Measurements from ENCODE around the gene MUC16.
"Not testable (repeated sequence)": the region's sequence is repeated elsewhere in the genome, so short reads cannot be mapped to it uniquely, and the experiment has no call there.

Gene MUC16

DNA sequence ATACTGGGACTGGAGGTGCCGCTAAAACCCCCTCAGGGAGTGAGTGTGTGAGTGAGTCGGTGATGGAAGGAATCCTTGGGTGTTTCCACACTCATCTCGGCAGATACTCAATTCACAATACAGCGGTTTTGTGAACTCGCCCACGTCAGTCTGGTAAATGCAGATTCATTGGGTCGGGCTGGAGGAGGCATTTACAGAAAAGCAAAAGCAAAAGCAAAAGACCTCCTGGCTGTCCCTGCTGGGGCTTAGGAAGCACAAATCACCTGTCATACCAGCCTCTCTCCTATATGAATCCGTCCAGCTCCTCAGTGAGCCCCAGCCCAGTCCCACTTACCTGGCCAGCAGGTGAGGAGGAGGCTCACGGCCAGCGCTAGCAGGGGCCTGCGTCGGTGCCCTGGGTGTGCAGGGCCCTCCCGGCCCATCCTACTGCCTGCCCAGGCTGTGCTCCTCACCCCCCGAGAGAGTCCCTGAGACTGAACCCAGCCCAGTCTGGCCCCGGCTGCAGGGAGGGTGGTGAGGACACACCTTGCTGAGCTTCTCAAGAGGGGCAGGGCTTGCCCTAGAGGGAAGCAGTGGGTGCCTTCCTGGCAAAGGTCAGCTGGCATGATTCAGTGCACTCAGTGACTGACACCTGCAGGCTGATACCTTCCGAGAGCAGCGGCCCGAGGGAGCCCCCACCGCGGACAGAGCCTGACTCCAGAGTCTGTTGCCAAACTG lies at the start of gene MUC16:
TSS of gene MUC16 (minus strand) at position 475 of the 717 bp plus-strand sequence.
- DNase-seq, result no peak

DNA sequence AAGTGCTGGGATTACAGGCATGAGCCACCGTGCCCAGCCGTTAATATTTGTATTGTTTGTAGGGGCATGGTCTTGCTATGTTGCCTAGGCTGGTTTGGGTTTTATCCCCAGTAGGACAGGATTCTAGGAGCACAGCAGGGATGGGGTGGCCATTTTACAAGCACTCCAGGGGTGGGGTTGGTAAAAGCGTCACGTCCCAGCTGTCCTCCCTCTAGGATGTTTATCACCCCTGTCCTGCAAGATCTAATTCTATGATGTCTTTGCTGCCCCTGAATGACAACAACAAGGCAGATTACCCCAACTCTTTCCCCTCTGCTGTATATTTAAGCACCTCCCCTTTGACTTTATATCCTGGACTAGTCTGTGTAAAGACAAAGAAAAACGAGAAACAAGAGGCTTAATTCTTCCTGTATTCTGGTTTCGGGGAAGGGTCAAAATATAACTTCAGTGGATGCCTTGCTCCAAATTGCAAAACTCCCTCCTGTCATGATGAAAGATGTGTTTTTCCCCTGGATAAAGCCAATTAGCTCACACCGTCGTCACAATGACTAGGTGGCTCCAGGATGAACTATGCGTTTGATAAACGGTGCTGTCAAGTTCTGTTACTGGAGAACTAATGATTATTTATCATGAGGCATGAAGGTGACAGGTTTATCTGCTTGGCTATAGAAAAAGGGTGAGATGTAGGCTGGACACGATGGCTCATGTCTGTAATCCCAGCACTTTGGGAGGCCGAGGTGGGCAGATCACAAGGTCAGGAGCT lies 48.9 kb upstream of the MUC16 start:
- DNase-seq, result no peak

DNA sequence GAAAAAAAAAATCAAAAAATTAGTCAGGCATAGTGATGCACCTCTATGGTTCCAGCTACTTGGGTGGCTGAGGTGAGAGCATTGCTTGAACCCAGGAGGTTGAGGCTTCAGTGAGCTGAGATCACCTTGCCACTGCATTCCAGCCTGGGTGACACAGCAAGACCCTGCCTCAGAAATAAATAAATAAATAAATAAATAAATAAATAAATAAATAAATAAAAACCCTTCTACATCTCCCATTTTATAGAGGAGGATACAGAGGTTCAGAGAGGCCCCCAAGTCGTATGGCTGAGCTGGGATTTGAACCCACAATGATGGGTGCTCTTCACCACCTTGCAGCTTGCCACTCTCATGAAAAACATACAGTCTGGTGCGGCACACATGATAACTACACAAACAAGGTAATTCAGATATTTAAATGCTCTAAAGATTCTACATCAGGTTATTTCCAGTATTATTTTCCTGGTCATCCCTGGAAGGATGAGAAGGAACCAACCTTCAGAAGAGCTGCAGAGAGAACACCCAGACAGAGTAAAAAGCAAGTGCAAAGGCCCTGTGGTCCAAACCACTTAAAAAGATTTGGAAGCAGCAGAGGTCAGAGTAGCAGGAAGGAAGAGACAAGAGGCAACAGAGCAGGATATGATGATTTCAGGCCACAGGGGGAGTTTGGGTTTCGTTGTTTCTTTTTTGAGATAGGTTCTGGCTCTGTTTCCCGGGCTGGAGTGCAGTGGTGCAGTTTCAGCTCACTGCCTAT lies 47.5 kb upstream of the MUC16 start:
- no peak for DNase-seq

DNA sequence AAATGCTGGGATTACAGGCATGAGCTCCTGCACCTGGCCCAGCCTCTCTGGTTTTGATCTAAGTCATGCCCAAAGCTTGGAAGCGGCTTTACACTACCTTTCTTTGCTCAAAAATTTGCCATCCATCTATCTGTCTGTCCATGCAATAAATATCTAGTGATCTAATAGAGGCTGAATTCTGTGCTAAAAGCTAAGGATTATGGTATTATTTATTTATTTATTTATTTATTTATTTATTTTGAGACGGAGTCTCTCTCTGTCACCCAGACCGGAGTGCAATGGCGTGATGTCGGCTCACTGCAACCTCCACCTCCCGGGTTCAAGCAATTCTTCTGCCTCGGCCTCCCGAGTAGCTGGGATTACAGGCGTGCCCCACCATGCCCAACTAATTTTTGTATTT lies 45.9 kb upstream of the MUC16 start:
- not testable (repeated sequence) for DNase-seq

DNA sequence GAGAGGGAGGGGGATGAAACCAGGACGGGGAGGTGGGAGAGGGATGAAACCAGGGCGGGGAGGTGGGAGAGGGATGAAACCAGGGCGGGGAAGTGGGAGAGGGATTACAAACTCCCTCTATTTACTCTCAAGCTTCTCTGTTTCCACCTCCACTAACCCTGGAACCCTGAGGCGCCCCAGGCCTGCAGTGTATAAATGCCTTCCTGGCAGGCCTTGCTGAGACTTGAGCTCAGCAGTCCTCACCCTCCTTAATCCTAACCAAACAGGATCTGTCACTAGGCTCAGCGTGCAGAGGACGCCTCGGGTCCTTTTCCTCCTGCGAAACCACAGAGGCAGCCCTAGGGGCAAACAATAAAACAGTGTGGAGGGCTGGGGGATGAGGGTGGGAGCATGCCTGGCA lies 44.6 kb upstream of the MUC16 start:
- DNase-seq, result no peak

DNA sequence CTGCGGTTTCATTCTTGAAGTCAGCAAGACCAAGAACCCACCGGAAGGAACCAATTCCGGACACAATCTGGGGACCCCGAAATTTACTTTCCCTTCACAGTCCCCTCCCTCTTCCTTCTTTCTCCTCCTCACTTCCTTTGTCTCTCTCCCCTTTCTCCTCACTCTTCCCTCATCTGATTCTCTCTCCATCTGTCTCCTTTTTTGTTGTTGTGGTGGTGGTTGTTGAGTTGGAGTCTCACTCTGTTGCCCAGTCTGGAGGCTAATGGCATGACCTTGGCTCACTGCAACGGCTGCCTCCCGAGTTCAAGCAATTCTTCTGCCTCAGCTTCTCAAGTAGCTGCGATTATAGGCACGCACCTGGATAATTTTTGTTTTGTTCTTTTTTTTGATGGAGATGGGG lies 44.0 kb upstream of the MUC16 start:
- DNase-seq, result no peak

DNA sequence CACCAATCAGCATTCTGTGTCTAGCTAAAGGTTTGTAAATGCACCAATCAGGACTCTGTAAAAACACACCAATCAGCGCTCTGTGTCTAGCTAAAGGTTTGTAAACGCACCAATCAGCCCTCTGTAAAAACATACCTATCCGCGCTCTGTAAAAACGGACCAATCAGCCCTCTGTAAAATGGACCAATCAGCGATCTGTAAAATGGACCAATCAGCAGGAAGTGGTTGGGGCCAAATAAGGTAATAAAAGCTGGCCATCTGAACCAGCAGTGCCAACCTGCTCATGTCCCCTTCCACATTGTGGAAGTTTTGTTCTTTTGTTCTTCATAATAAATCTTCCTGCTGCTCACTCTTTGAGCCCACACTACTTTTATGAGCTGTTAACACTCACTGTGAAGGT lies 43.5 kb upstream of the MUC16 start:
- DNase-seq, result not testable (repeated sequence)

DNA sequence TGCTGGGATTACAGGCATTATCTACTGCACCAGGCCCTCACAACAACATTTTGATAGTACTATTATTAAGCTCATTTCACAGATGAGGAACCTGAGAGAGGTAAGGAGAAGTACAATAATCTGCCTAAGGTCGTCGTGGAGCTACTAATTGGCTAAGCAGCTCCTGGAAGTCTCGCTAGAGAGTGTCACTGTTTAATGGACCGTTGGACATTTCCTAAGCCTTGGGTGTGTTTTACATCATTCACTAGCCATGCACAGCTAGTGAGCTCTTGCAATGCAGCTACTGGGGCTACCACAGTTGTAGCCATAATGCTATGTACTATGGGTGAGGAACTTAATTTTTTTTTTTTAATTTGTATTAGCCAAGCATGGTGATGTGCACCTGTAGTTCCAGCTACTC lies 42.7 kb upstream of the MUC16 start:
- no peak for DNase-seq

DNA sequence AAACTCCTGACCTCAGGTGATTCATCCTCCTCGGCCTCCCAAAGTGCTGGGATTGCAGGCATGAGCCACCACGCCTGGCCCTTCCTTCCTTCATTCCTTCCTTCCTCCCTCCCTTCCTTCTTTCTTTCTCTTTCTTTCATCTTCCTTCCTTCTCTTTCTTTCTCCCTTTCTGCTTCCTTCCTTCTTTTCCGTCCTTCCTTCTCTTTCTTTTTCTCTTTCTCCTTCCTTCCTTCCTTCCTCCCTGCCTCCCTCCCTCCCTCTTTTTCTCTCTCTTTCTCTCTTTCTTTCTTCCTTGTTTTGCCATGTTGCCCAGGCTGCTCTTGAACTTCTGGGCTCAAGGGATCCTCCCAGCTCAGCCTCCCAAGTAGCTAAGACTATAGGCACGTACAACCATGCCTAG lies 36.5 kb upstream of the MUC16 start:
- no peak for DNase-seq

DNA sequence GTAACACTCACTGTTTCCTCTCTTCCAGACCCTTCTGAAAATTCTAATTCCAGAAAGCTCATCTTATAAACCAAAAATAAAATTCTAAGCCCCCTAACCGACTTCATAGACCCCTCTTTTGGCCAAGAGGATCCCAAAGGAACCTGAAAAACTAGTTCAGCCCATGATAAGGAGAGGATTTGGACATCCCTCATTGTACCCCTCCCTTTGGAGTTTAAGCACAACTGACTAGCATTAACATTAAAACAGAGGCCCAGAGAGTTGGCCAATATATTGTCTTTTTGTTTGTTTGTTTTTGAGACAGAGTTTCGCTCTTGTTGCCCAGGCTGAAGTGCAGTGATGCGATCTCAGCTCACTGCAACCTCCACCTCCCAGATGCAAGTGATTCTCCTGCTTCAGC lies 34.2 kb upstream of the MUC16 start:
- no peak for DNase-seq

DNA sequence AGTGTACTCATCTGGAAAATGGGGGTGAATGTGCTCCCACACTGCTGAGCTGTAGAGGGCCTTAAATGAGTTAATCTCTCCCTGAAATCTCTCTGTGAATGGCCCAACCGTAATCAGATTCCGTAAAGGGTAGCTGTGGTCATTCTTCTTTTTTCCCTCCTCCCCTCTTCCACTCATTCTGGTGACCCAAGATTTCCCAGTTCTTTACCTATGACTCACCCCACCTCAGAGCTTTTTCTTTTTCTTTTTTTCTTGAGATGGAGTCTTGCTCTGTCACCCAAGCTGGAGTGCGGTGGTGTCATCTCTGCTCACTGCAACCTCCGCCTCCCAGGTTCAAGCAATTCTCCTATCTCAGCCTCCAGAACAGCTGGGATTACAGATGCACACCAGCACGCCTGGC lies 33.3 kb upstream of the MUC16 start:
- no peak for DNase-seq

DNA sequence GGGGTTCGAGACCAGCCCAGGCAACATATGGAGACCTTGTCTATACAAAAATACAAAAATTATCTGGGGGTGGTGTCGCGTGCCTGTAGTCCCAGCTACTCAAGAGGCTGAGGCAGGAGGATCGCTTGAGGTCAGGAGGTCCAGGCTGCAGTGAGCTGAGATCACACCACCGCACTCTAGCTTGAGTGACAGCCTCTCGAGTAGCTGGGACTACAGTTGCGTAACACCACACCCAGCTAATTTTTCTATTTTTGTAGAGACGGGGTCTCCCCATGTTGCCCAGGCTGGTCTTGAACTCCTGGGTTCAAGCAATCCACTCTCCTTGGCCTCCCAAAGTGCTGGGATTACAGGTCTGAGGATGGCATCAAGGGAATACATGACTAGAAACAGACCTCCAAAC lies 30.8 kb upstream of the MUC16 start:
- no peak for DNase-seq

DNA sequence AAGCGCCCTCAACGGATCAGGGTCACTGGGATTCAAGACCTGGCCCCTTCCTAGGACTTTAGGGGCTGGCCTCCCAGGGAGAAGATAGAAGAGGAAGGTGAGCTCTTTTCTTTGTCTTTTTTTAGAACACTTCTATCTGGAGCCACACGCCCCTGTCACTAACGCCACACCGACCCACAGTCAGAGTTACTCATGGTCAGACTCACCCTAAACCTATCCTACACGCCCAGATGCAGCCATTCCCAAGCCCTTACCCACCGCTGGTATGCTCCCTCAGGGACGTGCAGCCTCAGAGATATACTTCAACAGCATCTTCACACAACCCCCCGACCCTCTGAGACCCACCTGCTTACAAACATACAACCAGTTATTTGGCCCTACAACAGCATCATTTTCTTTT lies 29.9 kb upstream of the MUC16 start:
- no peak for DNase-seq

DNA sequence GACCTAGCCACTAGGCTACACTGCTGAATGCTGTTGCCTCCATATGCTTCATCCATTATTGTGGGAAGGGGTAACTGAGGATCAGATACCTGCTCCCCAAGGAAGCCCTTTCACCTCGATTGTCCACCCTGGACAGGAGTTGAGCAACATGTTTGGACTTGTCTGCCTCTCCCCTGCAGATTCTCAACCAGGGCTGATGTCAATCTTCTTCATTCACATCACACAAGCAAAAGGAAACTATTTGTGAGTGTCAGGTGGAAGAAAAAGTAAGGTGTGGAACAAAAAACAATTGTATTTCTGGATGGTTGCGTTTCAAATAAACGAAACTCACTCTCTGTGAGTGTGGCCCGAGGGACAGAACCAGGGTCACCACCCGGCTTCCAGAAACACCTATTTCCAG lies 29.5 kb upstream of the MUC16 start:
- DNase-seq, result no peak

DNA sequence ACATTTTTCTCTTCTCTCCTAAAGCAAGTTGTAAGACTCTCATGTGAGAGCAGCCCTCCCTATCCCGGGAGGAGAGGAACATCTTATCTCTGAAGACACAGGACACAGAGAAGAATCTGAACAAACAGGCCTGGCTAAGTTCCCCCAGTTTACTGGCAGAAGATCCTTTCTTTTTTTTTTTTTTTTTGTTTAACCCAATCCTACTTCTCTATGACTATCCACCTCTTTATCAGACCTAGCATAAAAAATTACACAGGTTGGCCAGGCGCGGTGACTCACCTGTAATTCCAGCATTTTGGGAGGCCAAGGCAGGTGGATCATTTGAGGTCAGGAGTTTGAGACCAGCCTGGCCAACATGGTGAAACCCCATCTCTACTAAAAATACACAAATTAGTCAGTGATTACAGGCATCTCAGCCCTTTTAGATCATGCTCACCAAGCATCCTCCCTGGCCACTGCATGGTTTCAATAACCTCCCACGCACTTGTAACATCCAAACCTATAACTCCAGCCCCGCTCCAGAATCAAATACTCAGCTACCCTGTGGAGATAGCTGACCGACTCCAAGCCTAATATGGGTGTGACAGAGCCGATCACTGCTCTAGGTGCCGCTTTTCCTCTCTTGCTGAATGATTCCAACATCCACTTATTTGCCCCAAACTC lies 27.3 kb upstream of the MUC16 start:
- no peak for DNase-seq

DNA sequence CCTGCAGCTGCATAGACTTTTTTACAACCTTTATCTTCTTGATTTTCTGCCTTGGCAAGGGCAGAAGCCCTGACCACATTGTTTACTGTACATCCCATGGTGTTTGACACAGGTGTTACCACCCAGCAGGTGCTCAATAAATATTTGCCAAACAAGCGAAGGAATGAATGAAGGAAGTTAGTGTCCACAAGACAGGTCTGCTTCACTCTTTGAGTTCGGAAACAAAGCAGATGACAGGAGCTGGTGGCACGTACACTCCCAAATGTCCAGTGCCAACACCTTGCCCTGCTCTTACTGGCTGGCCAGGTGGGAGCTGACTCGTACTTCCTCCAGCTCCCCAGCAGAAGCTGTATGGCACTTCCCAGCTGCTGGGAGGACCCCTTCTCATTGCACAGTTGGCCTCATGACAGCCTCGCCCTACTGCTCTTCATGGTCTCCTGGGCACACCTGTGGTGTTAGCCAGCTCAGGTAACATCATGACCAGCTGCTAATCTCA lies 22.0 kb upstream of the MUC16 start:
- no peak for DNase-seq

DNA sequence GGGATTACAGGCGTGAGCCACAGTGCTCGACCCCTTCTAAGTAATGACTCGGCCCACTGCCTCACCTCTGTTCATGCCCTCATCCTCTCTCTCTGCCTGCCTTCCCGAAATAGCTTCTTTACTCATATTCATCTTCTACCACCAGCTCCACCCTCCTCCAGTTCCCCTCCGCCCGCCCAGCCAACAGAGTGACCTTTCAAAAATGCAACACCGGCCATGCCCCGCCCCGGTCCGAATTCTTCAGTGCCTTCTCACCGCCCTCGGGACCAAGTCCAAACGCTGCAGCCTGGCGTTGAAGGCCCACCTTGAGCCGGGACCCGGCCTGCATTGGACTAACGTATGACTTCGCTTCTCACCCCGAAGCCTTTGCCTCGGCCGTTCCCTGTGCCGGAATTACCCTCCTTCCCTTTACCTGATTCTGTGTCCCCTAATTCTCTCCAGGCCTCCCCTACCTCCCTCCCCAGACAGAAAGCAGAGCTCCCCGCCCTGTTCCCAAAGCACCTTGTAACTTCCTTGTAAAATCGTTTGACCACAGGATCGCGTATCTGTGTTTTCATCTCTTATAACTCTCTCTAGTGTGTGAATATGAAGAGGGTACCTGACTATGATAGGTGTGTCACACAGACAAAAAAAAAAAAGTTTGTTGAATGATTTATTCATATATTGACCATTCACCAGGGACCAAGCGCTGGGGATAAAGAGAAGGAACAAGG lies 8.1 kb upstream of the MUC16 start:
- DNase-seq, result no peak

DNA sequence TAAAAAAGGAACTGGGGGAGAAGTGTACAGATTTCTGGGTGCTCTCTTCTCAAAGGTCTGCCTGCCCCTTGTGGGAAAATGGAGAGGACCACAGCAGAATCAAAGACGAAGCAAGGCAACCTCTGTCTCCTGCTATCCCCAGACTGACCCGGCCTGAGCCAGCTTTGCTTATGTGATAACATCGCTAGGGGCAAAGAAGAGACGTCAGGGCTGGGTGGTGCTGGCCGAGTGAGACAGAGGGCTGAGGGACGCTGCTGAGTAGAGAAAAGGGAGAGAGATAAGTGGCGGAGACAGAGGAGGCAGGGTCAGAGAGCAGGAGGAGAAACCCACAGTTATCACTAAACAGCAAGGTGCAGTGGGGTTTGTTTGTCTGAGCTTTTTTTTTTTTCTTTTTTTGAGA lies 4.6 kb upstream of the MUC16 start:
- DNase-seq, result no peak

DNA sequence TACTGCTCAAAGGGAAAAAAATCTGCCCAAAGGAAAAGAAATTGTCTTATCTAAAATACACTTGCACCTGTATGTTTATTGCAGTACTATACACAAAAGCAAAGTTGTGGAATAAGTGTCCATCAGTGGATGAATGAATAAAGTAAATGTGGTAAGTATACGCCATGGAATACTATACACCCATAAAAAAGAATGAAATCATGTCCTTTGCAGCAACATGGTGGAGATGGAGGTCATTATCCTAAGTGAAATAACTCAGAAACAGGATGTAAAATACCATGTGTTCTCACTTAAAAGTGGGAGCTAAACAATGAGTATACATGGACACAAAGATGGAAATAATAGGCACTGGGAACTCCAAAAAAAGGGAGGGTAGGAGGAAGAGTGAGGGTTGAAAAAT lies 3.8 kb upstream of the MUC16 start:
- no peak for DNase-seq

DNA sequence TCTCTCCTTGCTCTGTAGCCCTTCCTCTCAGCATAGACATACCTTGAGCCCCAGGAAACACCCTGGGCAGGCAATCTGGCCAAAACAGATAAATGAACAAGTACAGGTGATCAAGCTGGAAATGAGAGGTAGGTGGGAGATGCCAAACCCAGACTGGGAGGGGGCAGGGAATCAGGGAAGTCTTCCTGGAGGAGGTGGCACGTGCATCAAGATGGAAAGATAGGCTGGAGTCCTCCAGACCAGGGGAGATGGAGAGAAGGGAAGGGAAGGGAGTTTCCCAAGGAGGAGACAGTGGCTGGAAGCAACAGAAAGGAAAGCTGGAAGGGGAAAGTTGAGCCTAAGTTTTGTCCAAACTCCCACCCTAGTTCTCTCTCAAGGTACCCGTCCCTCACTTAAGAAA lies 1.7 kb upstream of the MUC16 start:
- DNase-seq, result no peak

DNA sequence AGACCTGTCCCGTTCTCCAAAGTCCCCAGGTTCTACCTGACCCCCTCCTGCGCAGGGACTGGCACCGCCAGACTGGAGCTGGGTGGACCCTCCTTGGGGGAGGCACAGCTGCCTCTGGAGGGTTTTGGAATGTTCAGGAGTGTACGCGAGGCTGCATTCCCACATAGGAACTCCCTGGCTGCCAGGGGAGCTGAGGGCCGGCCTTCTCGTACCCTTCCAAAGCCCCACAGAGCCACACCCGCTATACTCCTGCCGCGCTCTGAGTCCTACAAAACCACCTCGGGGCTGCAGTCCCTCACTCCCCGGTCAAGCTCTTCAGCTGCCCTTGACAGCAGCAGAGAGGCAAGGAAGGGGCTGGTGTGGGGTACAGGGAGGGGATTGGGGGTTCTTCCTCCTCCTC lies 484 bp upstream of the MUC16 start:
- no peak for DNase-seq

DNA sequence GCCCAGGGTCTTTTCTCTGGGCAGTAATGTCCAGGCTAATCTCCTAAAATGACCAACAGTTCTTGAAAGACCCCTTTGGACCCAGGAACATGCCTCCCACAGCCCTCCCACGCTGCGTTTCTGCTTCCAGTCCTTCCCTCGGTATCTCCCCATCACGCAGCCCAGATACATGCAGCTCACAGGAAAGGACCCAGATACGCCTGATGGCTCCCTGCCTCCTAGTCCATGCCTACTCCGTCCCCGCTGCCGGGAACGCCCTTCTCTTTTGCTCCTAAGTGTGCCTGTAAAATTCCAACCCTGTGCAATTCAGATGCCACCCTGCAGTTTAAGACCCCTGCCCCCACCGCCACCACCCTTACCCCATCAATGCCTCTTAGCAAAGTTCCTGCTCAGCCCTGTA lies 778 bp downstream of the MUC16 start:
- no peak for DNase-seq

DNA sequence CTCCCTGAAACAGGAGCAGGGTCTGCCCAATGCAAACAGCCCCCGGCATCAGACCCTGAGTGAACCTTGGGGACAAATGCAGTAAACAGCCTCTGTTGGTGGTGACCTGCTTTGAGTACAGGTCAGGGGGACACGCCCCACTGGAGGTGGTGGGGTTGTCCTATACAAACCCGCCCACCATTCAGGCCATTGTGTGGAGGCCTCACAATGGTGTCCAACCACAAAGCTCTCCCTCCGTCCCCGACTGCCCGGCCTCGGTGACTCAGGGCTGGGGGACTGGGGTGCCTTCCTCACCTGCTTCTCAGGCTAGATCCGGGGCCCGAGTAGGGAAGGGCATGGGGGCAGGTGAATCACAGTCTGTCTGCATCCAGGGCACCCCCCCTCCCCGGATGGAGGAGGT lies 1.5 kb downstream of the MUC16 start:
- DNase-seq, result no peak
